GM23338 (cell line): Measurements from ENCODE around the gene TMEM63A. TPM values are rescaled to one million over a fixed set of nuclear protein-coding genes. Genes with fewer than 3 reads are reported as not detected.

Source experiments
- ATAC-seq: fragments of 200-7000 bp; cut with Tn5 transposase; 3 replicates; pipeline ENCODE4 v1.9.1; 2020
- DNase-seq: peaks from one replicate; pipeline ENCODE4 v3.0.0-alpha.2; 2015; ENCODE audit warnings: low spot score
- H2AFZ ChIP-seq: fragments of 200-600 bp; sonication (generic); 2 replicates; pipeline ENCODE4 v1.8.0; 2016; ENCODE audit warnings: antibody characterized with exemption, mild to moderate bottlenecking, moderate library complexity
- H3F3A ChIP-seq: fragments of 200-600 bp; sonication (generic); replicated peaks from 2 replicates; pipeline ENCODE4 v1.8.0; 2017; ENCODE audit warnings: antibody characterized with exemption, mixed run types, low read depth
- H3K27ac ChIP-seq: fragments of 200-600 bp; sonication (generic); 2 replicates; pipeline ENCODE4 v1.6.1; 2016; ENCODE audit warnings: low read depth
- H3K27me3 ChIP-seq: fragments of 200-600 bp; sonication (generic); 2 replicates; pipeline ENCODE4 v1.8.0; 2016; ENCODE audit warnings: mild to moderate bottlenecking, mixed run types, moderate library complexity; ENCODE audit not compliant: insufficient read depth
- H3K36me3 ChIP-seq: fragments of 200-600 bp; sonication (generic); 2 replicates; pipeline ENCODE4 v1.8.0; 2016; ENCODE audit warnings: mild to moderate bottlenecking; ENCODE audit not compliant: insufficient read depth
- H3K4me1 ChIP-seq: fragments of 200-600 bp; sonication (generic); 2 replicates; pipeline ENCODE4 v1.8.0; 2016; ENCODE audit warnings: mild to moderate bottlenecking, moderate library complexity; ENCODE audit not compliant: insufficient read depth
- H3K4me2 ChIP-seq: fragments of 200-600 bp; sonication (generic); 2 replicates; pipeline ENCODE4 v1.7.1; 2017; ENCODE audit warnings: mixed run types
- H3K4me3 ChIP-seq: fragments of 200-600 bp; sonication (generic); 2 replicates; pipeline ENCODE4 v1.6.1; 2016; ENCODE audit warnings: mixed run types
- H3K79me2 ChIP-seq: fragments of 200-600 bp; sonication (generic); replicated peaks from 2 replicates; pipeline ENCODE4 v1.8.0; 2017; ENCODE audit warnings: mild to moderate bottlenecking; ENCODE audit not compliant: insufficient read depth
- H3K9me2 ChIP-seq: fragments of 200-600 bp; sonication (generic); 2 replicates; pipeline ENCODE4 v1.8.0; 2017; ENCODE audit not compliant: insufficient read depth
- H4K20me1 ChIP-seq: fragments of 200-600 bp; sonication (generic); replicated peaks from 2 replicates; pipeline ENCODE4 v1.8.0; 2017; ENCODE audit warnings: mild to moderate bottlenecking; ENCODE audit not compliant: insufficient read depth
- H3K27ac Mint-ChIP-seq: 2 replicates; pipeline ENCODE4 v1.8.0; 2020; ENCODE audit warnings: inconsistent platforms, mild to moderate bottlenecking, moderate library complexity, mixed read lengths
- H3K27me3 Mint-ChIP-seq: 3 replicates; pipeline ENCODE4 v1.8.0; 2022; ENCODE audit warnings: low read depth, mild to moderate bottlenecking, moderate library complexity, mixed read lengths, inconsistent platforms; ENCODE audit not compliant: insufficient read depth, poor library complexity
- H3K36me3 Mint-ChIP-seq: 3 replicates; pipeline ENCODE4 v1.8.0; 2021; ENCODE audit warnings: low read depth, mild to moderate bottlenecking, inconsistent platforms, moderate library complexity, mixed read lengths
- H3K4me1 Mint-ChIP-seq: 3 replicates; pipeline ENCODE4 v1.8.0; 2020; ENCODE audit warnings: mild to moderate bottlenecking, inconsistent platforms, mixed read lengths
- H3K4me3 Mint-ChIP-seq: 3 replicates; pipeline ENCODE4 v1.8.0; 2021; ENCODE audit warnings: moderate library complexity, mild to moderate bottlenecking, inconsistent platforms, mixed read lengths
- H3K9me3 Mint-ChIP-seq: 3 replicates; pipeline ENCODE4 v1.8.0; 2020; ENCODE audit warnings: moderate library complexity, mild to moderate bottlenecking, inconsistent platforms, mixed read lengths
- CREB1 ChIP-seq: fragments of 250-450 bp; sonication (Bioruptor Pico); IDR thresholded peaks from 2 replicates; pipeline ENCODE4 v1.5.0; 2020; ENCODE audit warnings: low read depth, mild to moderate bottlenecking, moderate library complexity
- EZH2 ChIP-seq: fragments of 200-600 bp; sonication (generic); IDR thresholded peaks from one replicate; pipeline ENCODE4 v1.8.0; 2017; ENCODE audit warnings: antibody characterized with exemption, mild to moderate bottlenecking, low read depth; ENCODE audit not compliant: unreplicated experiment
- EZH2phosphoT487 ChIP-seq: fragments of 200-600 bp; sonication (generic); IDR thresholded peaks from one replicate; pipeline ENCODE4 v1.8.1; 2018; ENCODE audit warnings: antibody characterized with exemption; ENCODE audit not compliant: unreplicated experiment
- JUNB ChIP-seq: IDR thresholded peaks from one replicate; pipeline ENCODE4 v1.6.1; 2016; ENCODE audit warnings: antibody characterized with exemption; ENCODE audit not compliant: unreplicated experiment
- NANOG ChIP-seq: IDR thresholded peaks from 2 replicates; pipeline ENCODE4 v1.6.1; 2016; ENCODE audit warnings: antibody characterized with exemption, borderline replicate concordance
- POLR2AphosphoS5 ChIP-seq: IDR thresholded peaks from 2 replicates; pipeline ENCODE4 v1.6.1; 2016; ENCODE audit warnings: antibody characterized with exemption, low read depth
- STAT1 ChIP-seq: IDR thresholded peaks from one replicate; pipeline ENCODE4 v1.6.1; 2016; ENCODE audit warnings: antibody characterized with exemption; ENCODE audit not compliant: unreplicated experiment
- ZNF114 ChIP-seq: fragments of 250-450 bp; sonication (Bioruptor Pico); IDR thresholded peaks from 2 replicates; pipeline ENCODE4 v1.5.0; 2020; ENCODE audit warnings: mild to moderate bottlenecking, moderate library complexity
- ZNF331 ChIP-seq: fragments of 250-450 bp; sonication (Bioruptor Pico); IDR thresholded peaks from 2 replicates; pipeline ENCODE4 v1.5.0; 2020; ENCODE audit warnings: low read depth, mild to moderate bottlenecking, moderate library complexity
- polyA plus RNA-seq: library from polyadenylated mRNA; unstranded; fragments of >200 nt; fragmentation: Nextera tagmentation; extraction: Ambion mirVana; gene quantifications from 2 replicates; pipeline ENCODE4 v1.2.1, GENCODE V29; 2016
- total RNA-seq: library from RNA; depleted of rRNA; stranded (reverse); fragments of >200 nt; shearing (Covaris generic); gene quantifications from 2 replicates; pipeline ENCODE4 v1.2.3, GENCODE V29; 2014
- TF ChIP-seq, protein P1 (sequence below), 2 experiments: fragments of 200-600 bp in 1 of 2; sonication (generic) in 1 of 2; conservative IDR thresholded peaks; 2 replicates each; pipeline versions ENCODE4 v1.5.1 to v1.6.1; 2016 to 2017; ENCODE audit warnings: antibody characterized with exemption in 2 of 2, low read depth in 2 of 2, mild to moderate bottlenecking in 2 of 2, moderate library complexity in 1 of 2
- TF ChIP-seq, protein P2 (sequence below): fragments of 250-450 bp; sonication (Bioruptor Pico); IDR thresholded peaks from 2 replicates; pipeline ENCODE4 v1.5.0; 2020; ENCODE audit warnings: mild to moderate bottlenecking, moderate library complexity
- TF ChIP-seq, protein P3 (sequence below): IDR thresholded peaks from 2 replicates; pipeline ENCODE4 v1.6.1; 2016; ENCODE audit warnings: antibody characterized with exemption

The TMEM63A gene
- total and polyA plus RNA-seq, 2 experiments from 2014 or later = 31.7 to 76.9 TPM

DNA sequence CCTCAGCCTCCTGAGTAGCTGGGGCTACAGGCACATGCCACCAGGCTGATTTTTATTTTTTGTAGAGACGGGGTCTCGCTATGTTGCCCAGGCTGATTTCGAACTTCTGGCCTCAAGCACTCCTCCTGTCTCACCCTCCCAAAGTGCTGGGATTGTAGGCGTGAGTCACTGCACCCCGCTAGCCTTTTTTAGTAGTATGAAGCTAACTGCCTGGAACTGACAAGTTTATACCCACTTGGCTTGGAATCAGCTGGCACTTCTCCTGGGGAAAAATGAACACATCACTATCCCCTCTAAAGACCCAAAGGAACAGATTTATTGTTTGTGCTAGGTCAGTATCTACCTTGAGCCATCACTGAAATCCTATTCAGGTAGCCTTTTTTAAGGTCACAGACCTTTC is 19.0 kb downstream of the TMEM63A start:
- Histone ChIP-seq H3K36me3 (peaks cover 29% of the 10 kb centered on the region), H3F3A (0 out of 2 replicates have a peak, but pooled peaks cover 4% of the 10 kb centered on the region), H3K9me2 (no peaks in the 10 kb centered on the region), H3K4me2 (no peak overlapping the region), H3K79me2 (no peaks in the 10 kb centered on the region), H2AFZ (no peak overlapping the region), H3K4me3 (no peak overlapping the region), H3K4me1 (no peaks in the 10 kb centered on the region), H4K20me1 (peaks cover 5% of the 10 kb centered on the region), H3K27ac (no peak overlapping the region), H3K27me3 (no peaks in the 10 kb centered on the region)
- no peak for DNase-seq
- TF ChIP-seq ZNF331 (CRISPR knock-in tag) = no peak
- TF ChIP-seq, protein P1, sequence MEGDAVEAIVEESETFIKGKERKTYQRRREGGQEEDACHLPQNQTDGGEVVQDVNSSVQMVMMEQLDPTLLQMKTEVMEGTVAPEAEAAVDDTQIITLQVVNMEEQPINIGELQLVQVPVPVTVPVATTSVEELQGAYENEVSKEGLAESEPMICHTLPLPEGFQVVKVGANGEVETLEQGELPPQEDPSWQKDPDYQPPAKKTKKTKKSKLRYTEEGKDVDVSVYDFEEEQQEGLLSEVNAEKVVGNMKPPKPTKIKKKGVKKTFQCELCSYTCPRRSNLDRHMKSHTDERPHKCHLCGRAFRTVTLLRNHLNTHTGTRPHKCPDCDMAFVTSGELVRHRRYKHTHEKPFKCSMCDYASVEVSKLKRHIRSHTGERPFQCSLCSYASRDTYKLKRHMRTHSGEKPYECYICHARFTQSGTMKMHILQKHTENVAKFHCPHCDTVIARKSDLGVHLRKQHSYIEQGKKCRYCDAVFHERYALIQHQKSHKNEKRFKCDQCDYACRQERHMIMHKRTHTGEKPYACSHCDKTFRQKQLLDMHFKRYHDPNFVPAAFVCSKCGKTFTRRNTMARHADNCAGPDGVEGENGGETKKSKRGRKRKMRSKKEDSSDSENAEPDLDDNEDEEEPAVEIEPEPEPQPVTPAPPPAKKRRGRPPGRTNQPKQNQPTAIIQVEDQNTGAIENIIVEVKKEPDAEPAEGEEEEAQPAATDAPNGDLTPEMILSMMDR (conservative IDR thresholded peaks at IDR 0.05; ENCODE audit: low read depth in 2 of 2) = no peak
- no peak for TF ChIP-seq EZH2
- TF ChIP-seq ZNF114 = no peak
- no peak for TF ChIP-seq EZH2phosphoT487
- TF ChIP-seq CREB1 (CRISPR knock-in tag) = no peak
- TF ChIP-seq NANOG = no peak
- TF ChIP-seq, protein P2, sequence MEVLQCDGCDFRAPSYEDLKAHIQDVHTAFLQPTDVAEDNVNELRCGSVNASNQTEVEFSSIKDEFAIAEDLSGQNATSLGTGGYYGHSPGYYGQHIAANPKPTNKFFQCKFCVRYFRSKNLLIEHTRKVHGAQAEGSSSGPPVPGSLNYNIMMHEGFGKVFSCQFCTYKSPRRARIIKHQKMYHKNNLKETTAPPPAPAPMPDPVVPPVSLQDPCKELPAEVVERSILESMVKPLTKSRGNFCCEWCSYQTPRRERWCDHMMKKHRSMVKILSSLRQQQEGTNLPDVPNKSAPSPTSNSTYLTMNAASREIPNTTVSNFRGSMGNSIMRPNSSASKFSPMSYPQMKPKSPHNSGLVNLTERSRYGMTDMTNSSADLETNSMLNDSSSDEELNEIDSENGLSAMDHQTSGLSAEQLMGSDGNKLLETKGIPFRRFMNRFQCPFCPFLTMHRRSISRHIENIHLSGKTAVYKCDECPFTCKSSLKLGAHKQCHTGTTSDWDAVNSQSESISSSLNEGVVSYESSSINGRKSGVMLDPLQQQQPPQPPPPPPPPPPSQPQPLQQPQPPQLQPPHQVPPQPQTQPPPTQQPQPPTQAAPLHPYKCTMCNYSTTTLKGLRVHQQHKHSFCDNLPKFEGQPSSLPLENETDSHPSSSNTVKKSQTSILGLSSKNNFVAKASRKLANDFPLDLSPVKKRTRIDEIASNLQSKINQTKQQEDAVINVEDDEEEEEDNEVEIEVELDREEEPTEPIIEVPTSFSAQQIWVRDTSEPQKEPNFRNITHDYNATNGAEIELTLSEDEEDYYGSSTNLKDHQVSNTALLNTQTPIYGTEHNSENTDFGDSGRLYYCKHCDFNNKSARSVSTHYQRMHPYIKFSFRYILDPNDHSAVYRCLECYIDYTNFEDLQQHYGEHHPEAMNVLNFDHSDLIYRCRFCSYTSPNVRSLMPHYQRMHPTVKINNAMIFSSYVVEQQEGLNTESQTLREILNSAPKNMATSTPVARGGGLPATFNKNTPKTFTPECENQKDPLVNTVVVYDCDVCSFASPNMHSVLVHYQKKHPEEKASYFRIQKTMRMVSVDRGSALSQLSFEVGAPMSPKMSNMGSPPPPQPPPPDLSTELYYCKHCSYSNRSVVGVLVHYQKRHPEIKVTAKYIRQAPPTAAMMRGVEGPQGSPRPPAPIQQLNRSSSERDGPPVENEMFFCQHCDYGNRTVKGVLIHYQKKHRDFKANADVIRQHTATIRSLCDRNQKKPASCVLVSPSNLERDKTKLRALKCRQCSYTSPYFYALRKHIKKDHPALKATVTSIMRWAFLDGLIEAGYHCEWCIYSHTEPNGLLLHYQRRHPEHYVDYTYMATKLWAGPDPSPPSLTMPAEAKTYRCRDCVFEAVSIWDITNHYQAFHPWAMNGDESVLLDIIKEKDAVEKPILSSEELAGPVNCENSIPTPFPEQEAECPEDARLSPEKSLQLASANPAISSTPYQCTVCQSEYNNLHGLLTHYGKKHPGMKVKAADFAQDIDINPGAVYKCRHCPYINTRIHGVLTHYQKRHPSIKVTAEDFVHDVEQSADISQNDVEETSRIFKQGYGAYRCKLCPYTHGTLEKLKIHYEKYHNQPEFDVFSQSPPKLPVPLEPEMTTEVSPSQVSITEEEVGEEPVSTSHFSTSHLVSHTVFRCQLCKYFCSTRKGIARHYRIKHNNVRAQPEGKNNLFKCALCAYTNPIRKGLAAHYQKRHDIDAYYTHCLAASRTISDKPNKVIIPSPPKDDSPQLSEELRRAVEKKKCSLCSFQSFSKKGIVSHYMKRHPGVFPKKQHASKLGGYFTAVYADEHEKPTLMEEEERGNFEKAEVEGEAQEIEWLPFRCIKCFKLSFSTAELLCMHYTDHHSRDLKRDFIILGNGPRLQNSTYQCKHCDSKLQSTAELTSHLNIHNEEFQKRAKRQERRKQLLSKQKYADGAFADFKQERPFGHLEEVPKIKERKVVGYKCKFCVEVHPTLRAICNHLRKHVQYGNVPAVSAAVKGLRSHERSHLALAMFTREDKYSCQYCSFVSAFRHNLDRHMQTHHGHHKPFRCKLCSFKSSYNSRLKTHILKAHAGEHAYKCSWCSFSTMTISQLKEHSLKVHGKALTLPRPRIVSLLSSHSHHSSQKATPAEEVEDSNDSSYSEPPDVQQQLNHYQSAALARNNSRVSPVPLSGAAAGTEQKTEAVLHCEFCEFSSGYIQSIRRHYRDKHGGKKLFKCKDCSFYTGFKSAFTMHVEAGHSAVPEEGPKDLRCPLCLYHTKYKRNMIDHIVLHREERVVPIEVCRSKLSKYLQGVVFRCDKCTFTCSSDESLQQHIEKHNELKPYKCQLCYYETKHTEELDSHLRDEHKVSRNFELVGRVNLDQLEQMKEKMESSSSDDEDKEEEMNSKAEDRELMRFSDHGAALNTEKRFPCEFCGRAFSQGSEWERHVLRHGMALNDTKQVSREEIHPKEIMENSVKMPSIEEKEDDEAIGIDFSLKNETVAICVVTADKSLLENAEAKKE (CRISPR knock-in tag) = no peak
- TF ChIP-seq, protein P3, sequence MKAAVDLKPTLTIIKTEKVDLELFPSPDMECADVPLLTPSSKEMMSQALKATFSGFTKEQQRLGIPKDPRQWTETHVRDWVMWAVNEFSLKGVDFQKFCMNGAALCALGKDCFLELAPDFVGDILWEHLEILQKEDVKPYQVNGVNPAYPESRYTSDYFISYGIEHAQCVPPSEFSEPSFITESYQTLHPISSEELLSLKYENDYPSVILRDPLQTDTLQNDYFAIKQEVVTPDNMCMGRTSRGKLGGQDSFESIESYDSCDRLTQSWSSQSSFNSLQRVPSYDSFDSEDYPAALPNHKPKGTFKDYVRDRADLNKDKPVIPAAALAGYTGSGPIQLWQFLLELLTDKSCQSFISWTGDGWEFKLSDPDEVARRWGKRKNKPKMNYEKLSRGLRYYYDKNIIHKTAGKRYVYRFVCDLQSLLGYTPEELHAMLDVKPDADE = no peak
- no peak for TF ChIP-seq STAT1
- TF ChIP-seq POLR2AphosphoS5 = no peak
- TF ChIP-seq JUNB = no peak
- peaks cover 83% of the 10 kb centered on the region for H3K36me3 Mint-ChIP-seq
- H3K9me3 Mint-ChIP-seq = no peaks in the 10 kb centered on the region
- no peak for ATAC-seq
- H3K4me3 Mint-ChIP-seq = no peak overlapping the region
- H3K4me1 Mint-ChIP-seq = peaks cover 2% of the 10 kb centered on the region; the same call in 1 of the 3 replicates
- no peak overlapping the region for H3K27ac Mint-ChIP-seq
- H3K27me3 Mint-ChIP-seq = peaks cover 4% of the 10 kb centered on the region
